ENCODE data around the gene STRN. TPM values are rescaled to one million over a fixed set of nuclear protein-coding genes. Genes with fewer than 3 reads are reported as not detected.
"Not testable (repeated sequence)": the region's sequence is repeated elsewhere in the genome, so short reads cannot be mapped to it uniquely, and the experiment has no call there.

The STRN gene
- total RNA-seq, 1 donor from 2014 or later, result 19.2 TPM

DNA sequence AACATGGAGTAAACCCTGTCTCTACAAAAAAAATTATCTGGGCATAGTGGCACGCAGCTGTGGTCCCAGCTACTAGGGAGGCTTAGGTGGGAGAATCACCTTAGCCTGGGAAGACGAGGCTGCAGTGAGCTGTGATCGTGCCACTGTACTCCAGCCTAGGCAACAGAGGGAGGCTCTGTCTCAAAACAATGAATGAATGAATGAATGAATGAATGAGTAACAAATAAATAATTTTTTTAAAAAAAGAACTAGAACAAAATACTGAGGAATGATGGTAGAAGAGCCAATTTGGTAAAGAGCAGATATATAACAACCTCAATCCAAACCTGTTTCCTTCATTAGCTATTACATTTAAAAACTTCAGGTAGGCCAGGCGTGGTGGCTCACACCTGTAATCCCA is 60.1 kb downstream of the STRN start:
- Histone ChIP-seq H3K36me3 (ENCODE audit: control insufficient read depth, insufficient read depth, low read length) (no peaks in the 10 kb centered on the region), H3K4me3 (ENCODE audit: low read depth, low read length) (no peak overlapping the region), H3K27me3 (ENCODE audit: control insufficient read depth, insufficient read depth, low read length) (no peaks in the 10 kb centered on the region)
- TF ChIP-seq CTCF (IDR thresholded peaks at IDR 0.05; ENCODE audit: insufficient read depth, low read length, severe bottlenecking), result no peak
- DNase-seq (ENCODE audit: low read depth) (no peak), FAIRE-seq (no peak)

DNA sequence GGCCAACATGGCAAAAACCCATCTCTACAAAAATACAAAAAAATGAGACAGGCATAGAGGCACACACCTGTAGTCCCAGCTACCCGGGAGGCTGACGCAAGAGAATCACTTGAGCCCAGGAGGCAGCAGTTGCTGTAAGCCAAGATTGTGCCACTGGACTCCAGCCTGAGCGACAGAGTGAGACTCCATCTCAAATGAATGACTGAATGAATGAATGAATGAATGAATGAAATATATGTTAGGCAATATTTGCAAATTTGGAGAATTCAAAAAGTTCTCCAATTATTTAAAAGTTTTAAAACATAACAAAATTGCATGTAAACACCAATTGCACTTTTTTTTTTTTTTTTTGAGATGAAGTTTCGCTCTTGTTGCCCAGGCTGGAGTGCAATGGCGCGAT is 61.7 kb downstream of the STRN start:
- TF ChIP-seq CTCF (IDR thresholded peaks at IDR 0.05; ENCODE audit: insufficient read depth, low read length, severe bottlenecking), result no peak
- H3K4me3 ChIP-seq (ENCODE audit: low read depth, low read length), result no peak overlapping the region

GRCh38 chr2:36902385-36903120 is 63.8 kb downstream of the STRN start:
- no peaks in the 10 kb centered on the region for H3K27me3 ChIP-seq (ENCODE audit: control insufficient read depth, insufficient read depth, low read length)
- H3K4me3 ChIP-seq (ENCODE audit: low read depth, low read length), result no peak overlapping the region
- H3K36me3 ChIP-seq (ENCODE audit: control insufficient read depth, insufficient read depth, low read length), result no peaks in the 10 kb centered on the region
- no peak for FAIRE-seq
- DNase-seq (ENCODE audit: low read depth), result no peak
- no peak for TF ChIP-seq CTCF (IDR thresholded peaks at IDR 0.05; ENCODE audit: insufficient read depth, low read length, severe bottlenecking)

More for the DNA sequence above, 61.7 kb downstream of the STRN start:
- H3K36me3 ChIP-seq (ENCODE audit: control insufficient read depth, insufficient read depth, low read length), result no peaks in the 10 kb centered on the region
- no peaks in the 10 kb centered on the region for H3K27me3 ChIP-seq (ENCODE audit: control insufficient read depth, insufficient read depth, low read length)
- FAIRE-seq (no peak), DNase-seq (ENCODE audit: low read depth) (no peak)

DNA sequence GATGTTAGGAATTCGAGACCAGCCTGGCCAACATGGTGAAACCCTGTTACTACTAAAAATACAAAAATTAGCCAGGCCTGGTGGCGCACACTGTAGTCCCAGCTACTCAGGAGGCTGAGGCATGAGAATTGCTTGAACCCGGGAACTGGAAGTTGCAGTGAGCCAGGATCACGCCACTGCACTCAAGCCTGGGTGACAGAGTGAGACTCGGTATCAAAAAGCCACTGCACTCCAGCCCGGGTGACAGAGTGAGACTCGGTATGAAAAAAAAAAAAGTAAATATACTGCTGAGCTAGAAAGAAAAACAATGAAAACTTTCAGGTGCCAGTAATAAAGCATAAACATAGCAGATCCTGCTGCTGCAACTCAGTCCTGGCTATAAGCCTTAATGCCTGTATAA is 73.5 kb downstream of the STRN start:
- Histone ChIP-seq H3K27me3 (ENCODE audit: control insufficient read depth, insufficient read depth, low read length) (no peaks in the 10 kb centered on the region), H3K36me3 (ENCODE audit: control insufficient read depth, insufficient read depth, low read length) (peaks cover 1% of the 10 kb centered on the region), H3K4me3 (ENCODE audit: low read depth, low read length) (no peak overlapping the region)
- no peak for TF ChIP-seq CTCF (IDR thresholded peaks at IDR 0.05; ENCODE audit: insufficient read depth, low read length, severe bottlenecking)
- FAIRE-seq, result no peak
- DNase-seq (ENCODE audit: low read depth), result no peak

DNA sequence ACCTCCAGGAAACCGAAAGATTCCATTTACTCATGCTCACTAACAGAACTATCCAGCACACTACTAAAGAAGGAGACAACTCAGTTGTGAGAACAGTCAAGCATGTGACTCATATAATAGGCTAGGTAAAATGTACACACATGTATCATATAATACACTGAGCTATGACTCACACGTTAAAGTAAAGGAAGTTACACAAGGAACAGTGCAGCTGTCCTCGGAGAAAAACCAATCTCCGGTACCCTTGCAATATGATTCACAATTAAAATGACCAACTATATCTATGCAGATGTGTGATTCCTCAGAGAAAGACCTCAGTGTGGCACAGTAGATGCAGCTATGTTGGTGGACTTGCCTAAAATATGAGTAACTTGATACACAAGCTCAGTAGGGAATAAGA is 76.5 kb downstream of the STRN start:
- peaks cover 2% of the 10 kb centered on the region for H3K36me3 ChIP-seq (ENCODE audit: control insufficient read depth, insufficient read depth, low read length)
- H3K4me3 ChIP-seq (ENCODE audit: low read depth, low read length), result no peak overlapping the region
- FAIRE-seq (peak; percentile 94), DNase-seq (ENCODE audit: low read depth) (peak; percentile 99)
- no peak for TF ChIP-seq CTCF (IDR thresholded peaks at IDR 0.05; ENCODE audit: insufficient read depth, low read length, severe bottlenecking)
- H3K27me3 ChIP-seq (ENCODE audit: control insufficient read depth, insufficient read depth, low read length), result no peaks in the 10 kb centered on the region

DNA sequence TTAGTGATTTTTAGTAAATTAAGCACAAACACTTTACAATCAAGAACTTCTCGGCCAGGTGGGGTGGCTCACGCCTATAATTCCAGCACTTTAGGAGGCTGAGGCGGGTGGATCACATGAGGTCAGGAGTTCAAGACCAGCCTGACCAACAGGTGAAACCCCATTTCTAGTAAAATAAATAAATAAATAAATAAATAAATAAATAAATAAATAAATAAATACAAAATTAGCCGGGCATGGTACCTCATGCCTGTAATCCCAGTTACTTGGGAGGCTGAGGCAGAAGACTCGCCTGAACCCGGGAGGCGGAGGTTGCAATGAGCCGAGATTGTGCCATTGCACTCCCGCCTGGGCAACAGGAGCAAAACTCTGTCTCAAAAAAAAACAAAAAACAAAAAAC is 79.2 kb downstream of the STRN start:
- not testable (repeated sequence) for H3K4me3 ChIP-seq (ENCODE audit: low read depth, low read length); FAIRE-seq; H3K27me3 ChIP-seq (ENCODE audit: control insufficient read depth, insufficient read depth, low read length); DNase-seq (ENCODE audit: low read depth); H3K36me3 ChIP-seq (ENCODE audit: control insufficient read depth, insufficient read depth, low read length)
